ENCODE measurements around the gene TTC9B.

TTC9B gene

DNA sequence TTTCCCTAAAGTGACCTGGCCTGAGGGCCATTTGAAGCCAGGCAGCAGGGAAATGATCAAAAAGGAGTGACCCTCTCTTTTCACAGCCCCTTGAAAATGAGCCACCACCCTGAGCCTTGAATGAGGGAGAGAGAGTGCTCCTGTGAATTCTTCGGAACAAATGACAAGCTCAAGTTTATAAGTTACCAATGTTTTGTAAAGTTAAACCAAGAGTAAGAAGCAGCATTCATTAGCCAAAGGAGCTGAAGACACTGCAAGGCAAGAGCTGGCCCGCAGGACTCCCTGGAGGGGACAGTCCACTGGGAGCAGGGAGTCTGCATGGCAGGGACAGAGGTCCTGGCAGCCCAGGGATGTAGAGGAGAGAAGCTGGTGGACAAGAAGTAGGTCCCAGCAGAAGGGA is 25.0 kb upstream of the TTC9B start:
- DNase-seq (ENCODE audit: low read depth): no peak
- TF ChIP-seq, protein P1, sequence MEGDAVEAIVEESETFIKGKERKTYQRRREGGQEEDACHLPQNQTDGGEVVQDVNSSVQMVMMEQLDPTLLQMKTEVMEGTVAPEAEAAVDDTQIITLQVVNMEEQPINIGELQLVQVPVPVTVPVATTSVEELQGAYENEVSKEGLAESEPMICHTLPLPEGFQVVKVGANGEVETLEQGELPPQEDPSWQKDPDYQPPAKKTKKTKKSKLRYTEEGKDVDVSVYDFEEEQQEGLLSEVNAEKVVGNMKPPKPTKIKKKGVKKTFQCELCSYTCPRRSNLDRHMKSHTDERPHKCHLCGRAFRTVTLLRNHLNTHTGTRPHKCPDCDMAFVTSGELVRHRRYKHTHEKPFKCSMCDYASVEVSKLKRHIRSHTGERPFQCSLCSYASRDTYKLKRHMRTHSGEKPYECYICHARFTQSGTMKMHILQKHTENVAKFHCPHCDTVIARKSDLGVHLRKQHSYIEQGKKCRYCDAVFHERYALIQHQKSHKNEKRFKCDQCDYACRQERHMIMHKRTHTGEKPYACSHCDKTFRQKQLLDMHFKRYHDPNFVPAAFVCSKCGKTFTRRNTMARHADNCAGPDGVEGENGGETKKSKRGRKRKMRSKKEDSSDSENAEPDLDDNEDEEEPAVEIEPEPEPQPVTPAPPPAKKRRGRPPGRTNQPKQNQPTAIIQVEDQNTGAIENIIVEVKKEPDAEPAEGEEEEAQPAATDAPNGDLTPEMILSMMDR (IDR thresholded peaks at IDR 0.05; ENCODE audit: low read length, missing control alignments): no peak
- no peak overlapping the region for H3K4me3 ChIP-seq (replicated peaks; ENCODE audit: low read depth, low read length)

DNA sequence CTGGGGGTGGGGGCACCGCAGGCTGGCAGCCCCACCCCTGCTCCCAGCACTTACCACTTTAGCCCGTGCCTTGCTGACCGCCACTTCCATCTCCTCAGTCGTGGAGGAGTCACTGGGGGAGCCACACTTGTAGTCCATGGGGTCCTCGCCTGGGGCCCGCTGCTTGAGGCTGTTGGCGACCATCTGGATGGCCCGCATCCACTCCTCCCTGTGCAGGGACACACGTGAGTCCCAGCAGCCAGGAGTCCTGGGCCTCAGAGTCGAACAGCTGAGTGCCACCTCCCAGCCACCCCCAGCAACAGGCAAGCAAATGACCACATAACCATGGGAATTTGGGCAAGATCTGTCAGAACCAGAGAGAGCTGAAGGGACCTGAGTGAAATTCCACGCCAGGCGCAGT is 24.3 kb upstream of the TTC9B start:
- TF ChIP-seq, protein P1 (IDR thresholded peaks at IDR 0.05; ENCODE audit: low read length, missing control alignments): no peak
- no peak for DNase-seq (ENCODE audit: low read depth)
- no peak overlapping the region for H3K4me3 ChIP-seq (replicated peaks; ENCODE audit: low read depth, low read length)

DNA sequence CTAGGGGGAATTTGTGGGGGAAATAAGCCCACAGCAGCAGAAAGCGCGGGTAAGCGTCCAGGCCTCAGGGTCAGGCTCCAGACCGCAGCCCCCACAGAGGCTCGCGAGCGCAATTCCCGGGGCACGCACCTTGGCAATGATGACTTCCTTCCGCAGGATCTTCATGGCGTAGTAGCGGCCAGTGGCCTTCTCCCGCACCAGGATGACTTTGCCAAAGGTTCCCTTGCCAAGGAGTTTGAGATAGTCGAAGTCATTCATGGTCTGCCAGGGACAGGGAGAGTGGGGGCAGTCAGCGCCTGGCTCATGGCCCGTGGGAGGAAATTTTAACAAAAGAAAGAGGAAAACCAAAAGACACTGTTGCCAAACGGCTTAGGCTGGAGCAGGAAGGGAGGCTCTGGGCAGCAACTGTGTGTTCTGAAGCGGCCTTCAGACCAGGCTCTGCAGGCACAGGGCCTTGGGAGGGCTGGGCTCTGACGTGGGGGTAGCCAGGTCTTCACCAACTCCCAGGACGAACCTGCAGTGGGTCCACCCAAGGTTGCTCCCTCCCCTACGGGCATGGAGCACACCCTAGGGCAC is 23.7 kb upstream of the TTC9B start:
- H3K4me3 ChIP-seq (replicated peaks; ENCODE audit: low read depth, low read length): no peak overlapping the region
- DNase-seq (ENCODE audit: low read depth): peak; percentile 96
- TF ChIP-seq, protein P1 (IDR thresholded peaks at IDR 0.05; ENCODE audit: low read length, missing control alignments): no peak

DNA sequence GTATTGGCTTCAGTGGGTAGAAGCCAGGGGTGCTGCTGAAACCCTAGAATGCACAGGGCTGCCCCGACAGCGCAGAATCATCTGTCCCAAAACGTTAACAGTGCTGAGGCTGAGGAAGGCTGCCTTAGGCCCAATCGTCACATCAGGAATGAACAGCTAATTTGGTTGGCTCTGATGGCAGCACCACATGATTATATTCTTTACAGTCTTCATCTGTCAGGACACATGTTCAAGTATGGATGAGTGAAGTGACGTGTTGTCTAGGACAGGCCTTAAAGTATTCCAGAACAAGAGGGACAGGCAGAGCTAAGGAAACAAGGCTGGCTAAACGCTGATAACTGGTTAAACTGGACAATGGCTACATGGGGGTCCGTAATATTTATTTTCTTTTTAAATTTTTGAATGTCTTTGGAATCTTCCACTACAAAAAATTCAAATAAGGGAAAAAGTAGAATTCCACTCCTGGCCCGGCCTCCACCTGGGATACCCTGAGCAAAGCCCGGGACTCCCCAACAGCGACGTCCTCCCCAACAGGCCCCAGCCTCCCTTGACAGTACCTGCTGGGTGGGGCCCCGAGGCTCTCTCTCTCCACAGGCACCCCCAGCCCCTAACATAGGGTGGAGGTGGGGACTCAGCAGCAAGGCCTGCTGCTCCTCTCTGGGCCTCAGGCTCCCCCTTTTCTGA is 23.1 kb upstream of the TTC9B start:
- TF ChIP-seq, protein P1 (IDR thresholded peaks at IDR 0.05; ENCODE audit: low read length, missing control alignments): no peak
- no peak overlapping the region for H3K4me3 ChIP-seq (replicated peaks; ENCODE audit: low read depth, low read length)
- no peak for DNase-seq (ENCODE audit: low read depth)

DNA sequence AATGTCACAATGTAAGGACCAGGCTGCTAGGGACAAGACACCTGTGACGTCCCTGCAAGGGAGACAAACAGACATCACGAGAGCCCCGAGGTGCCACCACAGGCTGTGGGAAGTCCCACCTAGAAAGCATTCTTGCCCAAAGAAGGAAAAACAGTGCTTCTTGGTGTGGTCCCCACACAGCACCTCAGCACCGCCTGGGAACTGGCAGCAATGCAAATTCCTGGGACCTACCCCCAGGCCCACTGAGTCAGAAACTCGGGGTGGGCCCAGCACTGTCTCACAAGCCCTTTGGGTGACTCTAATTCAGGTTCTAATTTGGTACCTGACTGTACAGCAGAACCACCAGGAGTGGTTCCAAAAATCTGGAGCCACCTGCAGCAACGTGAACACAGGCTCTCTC is 22.1 kb upstream of the TTC9B start:
- H3K4me3 ChIP-seq (replicated peaks; ENCODE audit: low read depth, low read length): no peak overlapping the region
- TF ChIP-seq, protein P1 (IDR thresholded peaks at IDR 0.05; ENCODE audit: low read length, missing control alignments): no peak
- no peak for DNase-seq (ENCODE audit: low read depth)

DNA sequence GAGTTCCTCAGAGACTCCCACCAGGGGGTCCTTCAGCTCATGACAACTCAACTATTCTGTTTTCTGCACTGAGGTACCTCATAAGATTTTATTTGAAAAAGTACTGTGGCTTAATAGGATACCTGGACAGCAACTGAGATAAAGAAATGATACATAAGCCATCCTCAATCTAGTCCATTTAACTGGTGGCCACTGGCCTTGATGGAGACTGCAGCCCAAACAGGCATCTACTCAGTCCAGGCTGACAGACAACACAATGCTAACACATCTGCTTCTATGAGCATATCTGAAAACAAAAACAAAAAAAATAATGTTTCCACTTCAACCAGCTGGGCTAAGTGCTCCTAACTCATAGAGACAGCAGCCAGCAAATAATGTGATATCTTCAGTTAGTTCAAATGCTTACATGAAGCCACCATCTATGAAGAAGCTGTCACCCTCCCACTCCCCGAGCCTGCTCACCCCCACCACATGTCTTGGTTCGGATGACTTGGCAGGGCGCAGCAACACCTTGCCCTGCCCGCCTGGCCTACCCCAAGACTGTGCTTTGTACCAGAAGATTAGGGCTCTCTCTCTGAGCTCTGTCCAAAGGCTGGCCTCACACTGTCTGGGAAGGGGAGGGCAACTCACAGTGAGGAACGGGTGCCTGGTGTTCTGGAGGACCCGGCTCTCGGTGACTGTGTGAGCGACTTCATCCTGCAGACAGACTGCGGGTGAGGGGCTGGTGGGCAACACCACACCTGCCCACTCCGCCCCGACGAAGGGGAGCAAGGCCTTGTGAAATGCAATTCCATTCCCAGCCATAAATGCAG is 21.4 kb upstream of the TTC9B start:
- TF ChIP-seq, protein P1 (IDR thresholded peaks at IDR 0.05; ENCODE audit: low read length, missing control alignments): no peak
- H3K4me3 ChIP-seq (replicated peaks; ENCODE audit: low read depth, low read length): no peak overlapping the region
- DNase-seq (ENCODE audit: low read depth): no peak
